ENCODE results near the gene RUNX1. TPM values are rescaled to one million over a fixed set of nuclear protein-coding genes. Genes with fewer than 3 reads are reported as not detected.

Gene RUNX1
- total RNA-seq, 2 donors from 2014 or later = 4.9 to 12.5 TPM

GRCh38 chr21:34938089-34938764, 110.9 kb downstream of the RUNX1 start:
- H3K9me3 ChIP-seq = no peaks in the 10 kb centered on the region
- intact Hi-C loops (cut with DNase I) = no loop called here
- H3K36me3 ChIP-seq (replicated peaks in 1 of 2; ENCODE audit: insufficient read depth in 1 of 2, low read depth in 2 of 2) = no peaks in the 10 kb centered on the region
- no peak for DNase-seq
- WGBS, 2 donors = 26 to 28% methylated on average over 2 of the region's 2 CpGs
- TF ChIP-seq POLR2A (IDR thresholded peaks at IDR 0.05) (no peak), CTCF (IDR thresholded peaks at IDR 0.05) (no peak)
- no peak overlapping the region for H3K4me3 ChIP-seq
- no peaks in the 10 kb centered on the region for H3K27me3 ChIP-seq
- no peaks in the 10 kb centered on the region for H3K4me1 ChIP-seq
- ATAC-seq = no peak
- H3K27ac ChIP-seq = no peak overlapping the region

- intact Hi-C loops (cut with DNase I) = no loop called here
- H3K4me3 ChIP-seq = no peak overlapping the region
- DNase-seq (no peak), ATAC-seq (no peak)
- TF ChIP-seq POLR2A (IDR thresholded peaks at IDR 0.05) = no peak
- no peak for TF ChIP-seq CTCF (IDR thresholded peaks at IDR 0.05)
- H3K36me3 ChIP-seq (replicated peaks in 1 of 2; ENCODE audit: insufficient read depth in 1 of 2, low read depth in 2 of 2) = no peaks in the 10 kb centered on the region
- H3K27me3 ChIP-seq = no peaks in the 10 kb centered on the region
- H3K27ac ChIP-seq = no peak overlapping the region
- H3K9me3 ChIP-seq = no peaks in the 10 kb centered on the region
- WGBS, 2 donors = 54 to 62% methylated on average over 4 of the region's 4 CpGs
- no peaks in the 10 kb centered on the region for H3K4me1 ChIP-seq
Measured at GRCh38 chr21:34936883-34937563, 112.1 kb downstream of the RUNX1 start.

- Histone ChIP-seq H3K36me3 (replicated peaks in 1 of 2; ENCODE audit: insufficient read depth in 1 of 2, low read depth in 2 of 2) (no peaks in the 10 kb centered on the region), H3K27me3 (no peaks in the 10 kb centered on the region), H3K27ac (no peak overlapping the region), H3K4me3 (no peak overlapping the region), H3K9me3 (no peaks in the 10 kb centered on the region), H3K4me1 (no peaks in the 10 kb centered on the region)
- WGBS, 2 donors = 50 to 54% methylated on average over 11 of the region's 11 CpGs
- intact Hi-C loops (cut with DNase I) = no loop called here
- ATAC-seq = no peak
- DNase-seq = no peak
- TF ChIP-seq CTCF (IDR thresholded peaks at IDR 0.05) = no peak
- no peak for TF ChIP-seq POLR2A (IDR thresholded peaks at IDR 0.05)
Measured at GRCh38 chr21:34936371-34936789, 112.7 kb downstream of the RUNX1 start.

- Histone ChIP-seq H3K36me3 (replicated peaks in 1 of 2; ENCODE audit: insufficient read depth in 1 of 2, low read depth in 2 of 2) (no peaks in the 10 kb centered on the region), H3K4me3 (no peak overlapping the region), H3K9me3 (no peaks in the 10 kb centered on the region), H3K27me3 (no peaks in the 10 kb centered on the region), H3K27ac (no peak overlapping the region), H3K4me1 (no peaks in the 10 kb centered on the region)
- ATAC-seq (no peak), DNase-seq (no peak)
- WGBS, 2 donors = 45 to 48% methylated on average over 4 of the region's 4 CpGs
- TF ChIP-seq CTCF (IDR thresholded peaks at IDR 0.05) (no peak), POLR2A (IDR thresholded peaks at IDR 0.05) (no peak)
- intact Hi-C loops (cut with DNase I) = no loop called here
Measured at GRCh38 chr21:34935898-34936297, 113.2 kb downstream of the RUNX1 start.

- no peaks in the 10 kb centered on the region for H3K36me3 ChIP-seq (replicated peaks in 1 of 2; ENCODE audit: insufficient read depth in 1 of 2, low read depth in 2 of 2)
- no peak overlapping the region for H3K4me3 ChIP-seq
- TF ChIP-seq CTCF (IDR thresholded peaks at IDR 0.05) = no peak
- TF ChIP-seq POLR2A (IDR thresholded peaks at IDR 0.05) = no peak
- WGBS, 2 donors = 67 to 68% methylated on average over 1 of the region's 1 CpG
- H3K27me3 ChIP-seq = no peaks in the 10 kb centered on the region
- no peak overlapping the region for H3K27ac ChIP-seq
- H3K9me3 ChIP-seq = no peaks in the 10 kb centered on the region
- ATAC-seq (no peak), DNase-seq (no peak)
- intact Hi-C loops (cut with DNase I) = no loop called here
- no peaks in the 10 kb centered on the region for H3K4me1 ChIP-seq
Measured at GRCh38 chr21:34935452-34935851, 113.7 kb downstream of the RUNX1 start.
